HPDE6-E6E7 (cell line): ENCODE data around the gene LEMD1.

ENCODE experiments used
- DNase-seq: peaks from one replicate; pipeline ENCODE4 v3.0.0; 2011; ENCODE audit warnings: missing footprints; ENCODE audit errors: extremely low spot score

LEMD1 gene

GRCh38 chr1:205421798-205422197 lies at the start of gene LEMD1:
Gene LEMD1, minus strand, starts transcription at chr1:205422056. Its CDS starts 1,520 bp downstream, at chr1:205420536.
- no peak for DNase-seq

GRCh38 chr1:205470131-205470530 lies 48.3 kb upstream of the LEMD1 start:
- no peak for DNase-seq

- no peak for DNase-seq
Observed at GRCh38 chr1:205466595-205467220, 44.9 kb upstream of the LEMD1 start.

- no peak for DNase-seq
Observed at GRCh38 chr1:205465392-205465791, 43.5 kb upstream of the LEMD1 start.

GRCh38 chr1:205458777-205459566 lies 37.1 kb upstream of the LEMD1 start:
- DNase-seq, result peak; percentile 69

GRCh38 chr1:205456868-205457745 lies 35.3 kb upstream of the LEMD1 start:
- no peak for DNase-seq

GRCh38 chr1:205456383-205456867 lies 34.6 kb upstream of the LEMD1 start:
- DNase-seq, result no peak

- no peak for DNase-seq
Observed at GRCh38 chr1:205455581-205456382, 33.9 kb upstream of the LEMD1 start, which contains the start of gene BLACAT1. Gene BLACAT1, minus strand, starts transcription at chr1:205456045.

- DNase-seq, result no peak
Observed at GRCh38 chr1:205454903-205455335, 33.1 kb upstream of the LEMD1 start.

- DNase-seq, result no peak
Observed at GRCh38 chr1:205453466-205453865, 31.6 kb upstream of the LEMD1 start.

- DNase-seq, result no peak
Observed at GRCh38 chr1:205452933-205453332, 31.1 kb upstream of the LEMD1 start.

- no peak for DNase-seq
Observed at GRCh38 chr1:205452364-205452763, 30.5 kb upstream of the LEMD1 start.

GRCh38 chr1:205451759-205452164 lies 29.9 kb upstream of the LEMD1 start:
- no peak for DNase-seq

GRCh38 chr1:205451202-205451601 lies 29.3 kb upstream of the LEMD1 start:
- DNase-seq, result no peak

GRCh38 chr1:205450448-205450847 lies 28.6 kb upstream of the LEMD1 start:
- no peak for DNase-seq

GRCh38 chr1:205449750-205450443 lies 28.0 kb upstream of the LEMD1 start:
- peak; percentile 96 for DNase-seq

GRCh38 chr1:205449254-205449749 lies 27.4 kb upstream of the LEMD1 start:
- no peak for DNase-seq

- no peak for DNase-seq
Observed at GRCh38 chr1:205448540-205449253, 26.8 kb upstream of the LEMD1 start.

- no peak for DNase-seq
Observed at GRCh38 chr1:205447457-205448341, 25.8 kb upstream of the LEMD1 start.
